OCI-LY3 (cell line): Measurements from ENCODE around the gene GCNT2.

ENCODE experiments used
- H2AFZ ChIP-seq: fragments of 200-600, 300-600 bp; shearing (Covaris generic); 2 replicates; pipeline ENCODE4 v1.6.0; 2014; ENCODE audit warnings: antibody characterized with exemption, low read depth, low read length
- H3K27ac ChIP-seq: fragments of 200-600, 300-600 bp; sonication (generic); 2 replicates; pipeline ENCODE4 v1.5.1; 2014; ENCODE audit warnings: mild to moderate bottlenecking, low read length, moderate library complexity, mixed read lengths
- H3K27me3 ChIP-seq: fragments of 200-600, 300-600 bp; sonication (generic); 2 replicates; pipeline ENCODE4 v1.6.1; 2014; ENCODE audit warnings: low read depth, low read length, mixed read lengths
- H3K36me3 ChIP-seq: fragments of 200-600, 300-600 bp; sonication (generic); replicated peaks from 2 replicates; pipeline ENCODE3; 2014; ENCODE audit warnings: low read depth, low read length, mixed read lengths
- H3K4me1 ChIP-seq: fragments of 300-600, 200-600 bp; sonication (generic); 2 replicates; pipeline ENCODE4 v1.6.1; 2014; ENCODE audit warnings: low read length, mixed read lengths
- H3K4me2 ChIP-seq: fragments of 200-600, 300-600 bp; sonication (generic); 2 replicates; pipeline ENCODE4 v1.6.1; 2014; ENCODE audit warnings: low read length, mixed read lengths
- H3K4me3 ChIP-seq: fragments of 300-600, 200-600 bp; sonication (generic); 2 replicates; pipeline ENCODE4 v1.5.1; 2014; ENCODE audit warnings: antibody characterized with exemption, mild to moderate bottlenecking, low read length, moderate library complexity
- H3K79me2 ChIP-seq: fragments of 300-600, 200-600 bp; shearing (Covaris generic); 2 replicates; pipeline ENCODE4 v1.6.1; 2014; ENCODE audit warnings: mild to moderate bottlenecking, low read length, mixed read lengths
- H3K9ac ChIP-seq: fragments of 300-600, 200-600 bp; shearing (Covaris generic); 2 replicates; pipeline ENCODE4 v1.6.0; 2014; ENCODE audit warnings: mild to moderate bottlenecking, low read length, moderate library complexity
- H3K9me3 ChIP-seq: fragments of 200-600, 300-600 bp; shearing (Covaris generic); 2 replicates; pipeline ENCODE4 v1.6.1; 2014; ENCODE audit warnings: low read length, mixed read lengths; ENCODE audit not compliant: insufficient read depth
- H4K20me1 ChIP-seq: fragments of 200-600, 300-600 bp; sonication (generic); 2 replicates; pipeline ENCODE4 v1.6.1; 2016; ENCODE audit warnings: low read length, mixed read lengths; ENCODE audit not compliant: insufficient read depth
- CTCF ChIP-seq: fragments of 200-600, 300-600 bp; sonication (generic); IDR thresholded peaks from 2 replicates; pipeline ENCODE4 v1.5.1; 2014; ENCODE audit warnings: antibody characterized with exemption, low read length, low read depth
- EZH2phosphoT487 ChIP-seq: fragments of 200-600 bp; shearing (Covaris generic); IDR thresholded peaks from 2 replicates; pipeline ENCODE4 v1.6.1; 2018; ENCODE audit warnings: antibody characterized with exemption, mixed run types, low read depth

Gene GCNT2

GRCh38 chr6:10561611-10562199 lies 40.6 kb downstream of the GCNT2 start:
- Histone ChIP-seq H3K4me1 (no peaks in the 10 kb centered on the region), H2AFZ (no peak overlapping the region), H3K27ac (no peak overlapping the region), H3K4me3 (no peak overlapping the region), H3K9me3 (no peaks in the 10 kb centered on the region), H3K4me2 (no peak overlapping the region), H4K20me1 (peaks cover 55% of the 10 kb centered on the region), H3K9ac (no peak overlapping the region), H3K79me2 (peaks cover 48% of the 10 kb centered on the region), H3K27me3 (no peaks in the 10 kb centered on the region), H3K36me3 (peaks cover 3% of the 10 kb centered on the region)
- TF ChIP-seq CTCF (no peak), EZH2phosphoT487 (no peak)

- Histone ChIP-seq H3K36me3 (no peaks in the 10 kb centered on the region), H3K27ac (no peak overlapping the region)
Measured at GRCh38 chr6:10564975-10565673, 44.0 kb downstream of the GCNT2 start.

GRCh38 chr6:10565913-10566312 lies 44.8 kb downstream of the GCNT2 start:
- Histone ChIP-seq H3K27ac (no peak overlapping the region), H3K9me3 (no peaks in the 10 kb centered on the region)

More at GRCh38 chr6:10564975-10565673, 44.0 kb downstream of the GCNT2 start:
- Histone ChIP-seq H3K4me1 (no peaks in the 10 kb centered on the region), H2AFZ (no peak overlapping the region), H3K9me3 (no peaks in the 10 kb centered on the region), H3K27me3 (no peaks in the 10 kb centered on the region), H3K79me2 (peaks cover 40% of the 10 kb centered on the region), H3K4me2 (no peak overlapping the region), H4K20me1 (peaks cover 45% of the 10 kb centered on the region), H3K4me3 (no peak overlapping the region), H3K9ac (no peak overlapping the region)
- no peak for TF ChIP-seq EZH2phosphoT487
- TF ChIP-seq CTCF: no peak

More at GRCh38 chr6:10565913-10566312, 44.8 kb downstream of the GCNT2 start:
- H3K4me2 ChIP-seq: no peak overlapping the region
- H3K4me1 ChIP-seq: no peaks in the 10 kb centered on the region
- peaks cover 42% of the 10 kb centered on the region for H3K79me2 ChIP-seq
- H3K27me3 ChIP-seq: no peaks in the 10 kb centered on the region
- no peak overlapping the region for H3K4me3 ChIP-seq
- no peaks in the 10 kb centered on the region for H3K36me3 ChIP-seq
- no peak overlapping the region for H2AFZ ChIP-seq
- no peak for TF ChIP-seq EZH2phosphoT487
- TF ChIP-seq CTCF: no peak
- H4K20me1 ChIP-seq: peaks cover 53% of the 10 kb centered on the region
- no peak overlapping the region for H3K9ac ChIP-seq
